ENCODE results near the gene PHACTR3.

PHACTR3 gene

DNA sequence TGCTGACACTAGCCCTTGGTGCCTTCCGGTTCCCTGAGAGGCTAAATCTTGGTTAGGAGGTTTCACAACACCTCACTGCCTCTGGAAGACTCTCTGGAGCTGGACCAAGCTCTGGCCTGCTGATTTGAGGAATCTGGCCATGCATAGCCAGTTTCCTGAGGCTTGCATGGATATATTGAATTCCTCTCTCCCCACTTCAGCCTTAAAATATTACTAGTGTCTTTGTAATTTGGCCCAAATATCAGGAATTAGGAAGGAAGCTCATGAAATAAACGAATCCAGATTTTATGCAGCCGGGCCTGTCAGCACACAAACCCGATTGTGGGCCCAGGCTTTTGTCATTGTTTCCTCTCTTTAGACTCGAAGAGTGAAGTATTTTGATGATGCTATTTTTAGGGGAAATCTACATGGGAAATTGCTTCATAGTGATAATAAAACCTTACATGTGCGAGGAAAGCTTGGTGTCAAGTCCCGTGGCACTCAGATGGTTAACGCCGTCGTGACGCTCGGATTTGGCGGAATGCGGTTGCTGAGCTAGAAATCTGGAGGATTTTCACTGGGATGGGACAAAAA is 144.4 kb downstream of the PHACTR3 start:
- H3K4me3 ChIP-seq (replicated peaks; ENCODE audit: low read depth, low read length), result no peak overlapping the region
- TF ChIP-seq, protein P1, sequence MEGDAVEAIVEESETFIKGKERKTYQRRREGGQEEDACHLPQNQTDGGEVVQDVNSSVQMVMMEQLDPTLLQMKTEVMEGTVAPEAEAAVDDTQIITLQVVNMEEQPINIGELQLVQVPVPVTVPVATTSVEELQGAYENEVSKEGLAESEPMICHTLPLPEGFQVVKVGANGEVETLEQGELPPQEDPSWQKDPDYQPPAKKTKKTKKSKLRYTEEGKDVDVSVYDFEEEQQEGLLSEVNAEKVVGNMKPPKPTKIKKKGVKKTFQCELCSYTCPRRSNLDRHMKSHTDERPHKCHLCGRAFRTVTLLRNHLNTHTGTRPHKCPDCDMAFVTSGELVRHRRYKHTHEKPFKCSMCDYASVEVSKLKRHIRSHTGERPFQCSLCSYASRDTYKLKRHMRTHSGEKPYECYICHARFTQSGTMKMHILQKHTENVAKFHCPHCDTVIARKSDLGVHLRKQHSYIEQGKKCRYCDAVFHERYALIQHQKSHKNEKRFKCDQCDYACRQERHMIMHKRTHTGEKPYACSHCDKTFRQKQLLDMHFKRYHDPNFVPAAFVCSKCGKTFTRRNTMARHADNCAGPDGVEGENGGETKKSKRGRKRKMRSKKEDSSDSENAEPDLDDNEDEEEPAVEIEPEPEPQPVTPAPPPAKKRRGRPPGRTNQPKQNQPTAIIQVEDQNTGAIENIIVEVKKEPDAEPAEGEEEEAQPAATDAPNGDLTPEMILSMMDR (IDR thresholded peaks at IDR 0.05; ENCODE audit: low read depth, low read length, missing control alignments), result no peak
- no peak for DNase-seq (ENCODE audit: extremely low read depth, low read depth)

DNA sequence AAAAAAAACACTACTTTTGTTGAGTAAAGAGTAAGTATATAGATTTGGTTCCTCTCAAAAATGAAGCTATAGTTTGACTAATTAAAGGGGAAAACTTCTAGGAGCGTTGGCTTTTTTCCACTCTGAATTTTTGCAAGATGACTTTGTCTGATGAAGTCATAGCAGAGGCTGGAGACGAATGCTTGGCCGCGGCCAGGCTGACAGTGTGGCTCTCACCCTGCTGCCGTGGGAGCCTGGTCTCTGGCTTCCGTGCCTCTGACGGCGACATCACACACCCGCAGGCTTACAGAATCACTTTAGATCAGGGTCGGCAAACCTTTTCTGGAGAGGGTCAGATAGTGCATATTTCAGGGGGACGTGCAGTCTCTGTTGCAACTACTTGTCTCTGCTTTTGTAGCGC is 145.0 kb downstream of the PHACTR3 start:
- H3K4me3 ChIP-seq (replicated peaks; ENCODE audit: low read depth, low read length), result no peak overlapping the region
- no peak for DNase-seq (ENCODE audit: extremely low read depth, low read depth)
- TF ChIP-seq, protein P1 (IDR thresholded peaks at IDR 0.05; ENCODE audit: low read depth, low read length, missing control alignments), result no peak

DNA sequence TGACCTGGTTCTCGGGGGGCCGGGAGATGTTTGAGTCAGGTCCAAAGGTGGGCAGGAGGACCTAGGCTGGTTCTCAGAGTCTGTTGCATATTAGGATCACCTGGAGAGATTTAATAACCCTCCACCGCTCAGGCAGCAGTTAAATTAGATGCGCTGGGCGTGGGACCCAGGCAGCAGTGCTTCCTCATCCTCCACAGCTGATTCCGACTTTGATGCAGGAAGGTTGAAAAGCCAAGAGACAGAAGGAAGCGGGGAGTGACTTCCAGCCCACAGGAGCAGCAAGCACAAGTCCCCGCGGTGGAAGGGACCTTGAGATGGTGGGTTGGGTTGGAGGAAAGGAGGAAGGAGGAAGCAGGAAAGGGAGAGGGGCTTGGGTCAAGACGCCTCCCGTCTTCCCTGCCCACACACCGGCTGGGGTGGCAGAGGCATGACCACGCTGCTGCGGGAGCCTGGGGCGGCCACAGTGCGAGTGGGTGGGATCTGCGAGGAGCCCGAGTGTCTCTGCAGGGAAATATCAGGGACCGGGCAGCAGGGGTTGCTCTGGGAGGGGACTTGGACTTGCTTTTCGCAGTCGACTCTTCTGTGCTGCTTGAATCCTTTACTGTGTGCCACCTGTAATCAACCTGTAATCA is 146.0 kb downstream of the PHACTR3 start:
- H3K4me3 ChIP-seq (replicated peaks; ENCODE audit: low read depth, low read length), result no peak overlapping the region
- no peak for DNase-seq (ENCODE audit: extremely low read depth, low read depth)
- TF ChIP-seq, protein P1 (IDR thresholded peaks at IDR 0.05; ENCODE audit: low read depth, low read length, missing control alignments), result no peak

DNA sequence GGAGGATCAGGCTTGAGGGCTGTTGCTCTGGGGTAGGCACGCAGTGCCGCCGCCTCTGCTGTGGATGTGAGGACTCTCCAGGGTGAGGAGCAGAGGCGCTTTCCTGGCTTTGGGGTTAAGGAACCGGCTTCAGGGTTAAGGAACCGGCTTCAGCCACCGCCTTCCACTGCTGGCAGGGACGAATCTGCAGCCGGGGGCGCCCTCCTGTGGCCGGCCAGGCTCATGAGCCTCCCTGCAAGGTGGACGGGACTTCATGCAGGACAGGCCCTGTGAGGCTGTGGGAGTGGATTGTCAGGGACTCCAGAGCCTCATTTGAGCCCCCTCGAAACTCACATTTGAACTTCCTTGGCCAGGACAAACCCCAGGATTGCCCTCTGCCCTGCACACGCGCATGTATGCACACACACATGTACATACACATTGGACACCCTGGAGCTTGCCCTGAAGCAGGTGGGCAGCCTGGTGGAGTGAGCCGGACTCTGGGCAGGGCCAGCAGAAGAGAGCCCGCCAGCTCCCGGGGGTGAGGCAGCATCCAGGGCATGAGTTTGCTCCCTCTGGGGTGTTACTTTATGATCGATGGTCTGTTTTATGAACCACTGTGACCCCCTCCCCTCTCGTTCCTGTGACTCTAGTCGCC is 146.9 kb downstream of the PHACTR3 start:
- no peak overlapping the region for H3K4me3 ChIP-seq (replicated peaks; ENCODE audit: low read depth, low read length)
- TF ChIP-seq, protein P1 (IDR thresholded peaks at IDR 0.05; ENCODE audit: low read depth, low read length, missing control alignments), result peak; percentile 76
- no peak for DNase-seq (ENCODE audit: extremely low read depth, low read depth)

DNA sequence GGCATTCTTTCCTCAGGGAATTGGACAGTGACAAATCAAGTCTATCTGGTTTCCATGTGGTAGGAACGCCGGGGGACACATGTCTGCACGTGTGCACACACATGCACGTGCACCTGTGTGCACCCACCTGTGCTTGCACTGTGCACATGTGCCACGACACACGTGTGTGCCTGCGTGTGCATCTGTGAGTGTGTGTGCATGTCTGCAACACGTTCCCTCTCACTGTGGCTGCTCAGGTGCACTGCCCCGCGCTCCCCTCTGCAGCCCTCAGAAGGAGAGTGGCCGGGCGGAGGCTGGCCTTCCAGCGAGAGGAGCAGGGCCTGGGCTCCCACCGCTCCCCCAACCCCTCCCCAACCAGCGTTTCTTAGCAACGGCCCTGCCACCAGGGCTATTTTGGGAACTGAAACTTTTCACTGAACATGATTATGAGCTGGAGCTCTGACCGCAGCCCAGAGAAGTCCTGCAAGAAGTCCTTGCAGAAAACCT is 147.8 kb downstream of the PHACTR3 start:
- no peak for DNase-seq (ENCODE audit: extremely low read depth, low read depth)
- TF ChIP-seq, protein P1 (IDR thresholded peaks at IDR 0.05; ENCODE audit: low read depth, low read length, missing control alignments), result no peak
- no peak overlapping the region for H3K4me3 ChIP-seq (replicated peaks; ENCODE audit: low read depth, low read length)

DNA sequence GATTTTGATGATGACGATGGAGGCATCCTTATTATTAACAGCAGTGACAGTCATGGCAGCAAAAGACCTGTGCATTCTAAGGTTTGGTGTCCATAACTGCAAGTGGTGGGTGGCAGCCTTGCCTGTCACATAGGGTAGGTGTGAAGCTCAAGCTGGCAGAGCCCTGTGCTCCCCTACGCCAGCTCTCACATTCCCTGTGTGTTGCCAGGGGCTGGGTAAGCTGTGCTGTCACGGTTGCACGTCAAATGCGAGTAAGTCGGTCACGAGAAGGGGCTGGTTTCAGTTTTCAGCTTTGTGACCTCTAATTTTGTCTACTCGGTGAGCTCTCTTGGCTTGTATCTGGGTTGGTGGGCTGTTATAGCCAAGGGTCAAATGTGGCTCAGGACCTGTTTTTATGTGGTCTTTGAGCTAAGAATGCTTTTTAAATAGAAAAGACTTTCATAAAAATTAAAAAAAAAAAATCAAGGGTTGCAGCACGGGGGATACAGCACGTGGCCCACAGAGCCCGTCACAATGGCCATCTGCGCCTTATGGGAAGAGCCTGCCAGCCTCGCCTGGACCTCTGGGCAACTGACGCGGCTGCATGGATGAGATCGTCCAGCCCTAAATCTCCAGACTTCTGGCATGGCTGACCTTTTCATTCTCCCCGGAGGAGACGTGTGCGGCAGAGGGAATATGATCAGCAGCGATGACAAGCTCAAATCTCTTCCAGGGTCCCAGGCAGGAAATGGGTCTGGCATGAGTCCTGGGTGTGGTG is 148.5 kb downstream of the PHACTR3 start:
- H3K4me3 ChIP-seq (replicated peaks; ENCODE audit: low read depth, low read length), result no peak overlapping the region

More for the DNA sequence above, 148.5 kb downstream of the PHACTR3 start:
- no peak for DNase-seq (ENCODE audit: extremely low read depth, low read depth)
- TF ChIP-seq, protein P1 (IDR thresholded peaks at IDR 0.05; ENCODE audit: low read depth, low read length, missing control alignments), result no peak

Measured in HFF-Myc (cell line).